Suppressor macrophage treated with lipopolysaccharide for 1 hour (primary cell): ENCODE data around the gene TMEM179.
A peak's percentile ranks its signal among the peaks of the same experiment; 100 is the strongest.
"Not testable (repeated sequence)": the region's sequence is repeated elsewhere in the genome, so short reads cannot be mapped to it uniquely, and the experiment has no call there.

Experiments used
- DNase-seq, 3 donors: peaks; one replicate each; pipeline ENCODE4 v3.0.0-alpha.2; 2020 to 2022

TMEM179 gene

GRCh38 chr14:104637546-104638003, 33.0 kb upstream of the TMEM179 start:
- no peak for DNase-seq

GRCh38 chr14:104636846-104637545, 32.4 kb upstream of the TMEM179 start:
- DNase-seq, result not testable (repeated sequence)

DNA sequence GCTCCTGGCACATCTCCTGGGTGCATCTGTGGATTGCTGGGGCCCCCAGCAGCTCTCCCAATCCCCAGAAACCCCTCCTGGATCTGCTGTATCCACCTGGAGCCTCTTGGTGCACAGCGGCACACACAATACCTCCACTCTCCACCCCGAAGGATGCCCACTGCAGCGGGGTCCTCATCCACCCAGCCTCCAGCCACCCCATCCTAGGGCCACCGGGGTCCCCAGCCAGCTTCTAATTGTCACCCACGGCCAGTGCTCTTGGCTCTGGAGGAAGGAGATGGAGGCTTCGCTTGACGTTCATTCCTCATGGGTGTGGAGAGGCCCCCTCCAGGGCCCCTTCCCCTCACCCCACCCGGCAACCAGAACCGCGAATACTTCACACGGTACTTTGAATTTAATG, 31.6 kb upstream of the TMEM179 start:
- no peak for DNase-seq

DNA sequence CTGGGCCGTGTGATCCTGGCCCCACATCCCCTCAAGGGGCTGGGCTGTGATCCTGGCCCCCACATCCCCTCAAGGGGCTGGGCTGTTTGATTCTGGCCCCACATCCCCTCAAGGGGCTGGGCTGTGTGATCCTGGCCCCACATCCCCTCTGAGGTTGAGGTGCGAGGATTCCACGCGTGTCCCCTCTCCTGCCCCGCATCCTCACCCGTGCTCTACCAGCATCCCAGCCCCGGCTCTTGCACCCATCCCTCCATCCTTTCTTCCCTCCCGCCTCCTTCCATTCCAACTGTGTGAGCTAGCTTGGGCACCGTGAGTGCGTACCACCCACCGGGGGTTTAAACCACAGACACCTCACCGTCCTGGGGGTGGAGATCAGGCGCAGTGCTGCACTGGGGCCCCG, 31.1 kb upstream of the TMEM179 start:
- no peak for DNase-seq

DNA sequence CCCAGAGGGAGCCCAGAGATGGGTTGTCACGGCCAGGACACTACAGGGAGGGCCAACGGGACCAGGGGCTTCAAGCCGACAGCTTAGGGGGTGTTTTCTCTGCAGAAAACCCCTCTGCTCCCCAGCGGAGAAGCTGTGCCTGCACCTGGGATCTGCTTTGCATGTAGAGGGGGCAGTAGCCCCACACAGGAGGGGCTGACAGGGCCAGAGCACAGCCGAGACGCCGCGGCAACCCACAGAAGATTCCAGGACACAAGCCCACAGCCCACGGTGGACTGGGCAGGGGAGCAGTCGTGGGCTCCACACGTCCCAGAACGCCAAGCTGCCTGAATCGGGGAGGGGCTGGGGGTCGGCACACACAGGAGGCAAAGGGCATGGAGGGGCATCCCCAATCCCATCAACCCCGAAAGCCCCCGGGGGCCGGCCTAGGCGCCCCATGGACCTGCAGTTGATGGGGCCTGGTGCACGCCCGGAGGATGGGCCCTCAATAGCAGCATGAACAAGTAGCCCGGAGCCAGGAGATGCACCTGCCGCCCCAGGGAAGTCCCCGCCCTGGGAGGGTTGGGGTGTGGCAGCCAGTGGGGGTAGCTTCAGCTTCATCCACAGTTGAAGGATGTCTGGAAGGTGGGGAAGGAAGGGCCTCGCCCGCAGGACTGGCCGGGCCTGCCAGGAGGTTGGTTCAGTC, 30.5 kb upstream of the TMEM179 start:
- DNase-seq, result no peak

GRCh38 chr14:104634138-104634760, 29.7 kb upstream of the TMEM179 start:
- no peak for DNase-seq

DNA sequence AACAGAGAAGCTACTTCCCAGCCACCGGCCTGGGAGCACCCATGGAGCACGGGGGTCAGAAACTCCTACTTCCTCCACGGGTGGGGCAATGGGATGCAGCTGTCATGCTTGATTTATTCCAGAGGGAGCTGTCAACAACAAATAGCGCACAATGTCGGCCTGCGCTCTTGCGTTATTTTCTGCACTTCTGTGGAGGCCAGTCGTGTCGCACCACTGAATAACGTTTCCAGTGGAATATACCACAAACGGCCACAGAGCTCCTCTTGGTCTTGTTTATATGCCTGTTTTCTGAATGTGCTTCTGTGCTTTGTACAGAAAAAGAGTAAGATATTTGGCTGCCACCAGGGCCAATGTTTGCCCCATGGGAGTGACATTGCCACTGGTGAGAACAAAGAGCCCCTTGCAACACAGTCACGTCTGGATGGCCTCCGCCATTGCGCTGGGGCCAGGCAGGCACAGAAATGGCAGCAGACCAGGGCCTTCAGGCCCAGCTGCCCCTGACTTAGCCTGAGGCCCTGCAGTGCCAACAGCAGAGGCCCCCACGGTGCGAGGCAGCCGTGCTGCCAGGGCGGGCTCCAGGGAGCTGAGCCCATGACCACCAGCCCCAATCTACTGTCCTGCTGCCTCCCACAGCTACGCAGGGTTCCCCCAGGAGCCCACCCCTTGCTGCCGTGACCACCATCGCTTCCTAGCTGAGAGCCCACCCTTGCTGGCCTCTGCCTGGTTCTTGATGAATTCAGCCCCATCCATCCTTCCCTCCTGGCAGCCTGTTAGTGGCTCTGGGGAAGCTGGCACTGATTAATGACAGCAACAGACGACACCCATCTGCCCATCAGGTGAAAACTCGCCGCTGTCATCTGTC, 28.9 kb upstream of the TMEM179 start:
- DNase-seq, result no peak

GRCh38 chr14:104632781-104633180, 28.2 kb upstream of the TMEM179 start:
- no peak for DNase-seq

DNA sequence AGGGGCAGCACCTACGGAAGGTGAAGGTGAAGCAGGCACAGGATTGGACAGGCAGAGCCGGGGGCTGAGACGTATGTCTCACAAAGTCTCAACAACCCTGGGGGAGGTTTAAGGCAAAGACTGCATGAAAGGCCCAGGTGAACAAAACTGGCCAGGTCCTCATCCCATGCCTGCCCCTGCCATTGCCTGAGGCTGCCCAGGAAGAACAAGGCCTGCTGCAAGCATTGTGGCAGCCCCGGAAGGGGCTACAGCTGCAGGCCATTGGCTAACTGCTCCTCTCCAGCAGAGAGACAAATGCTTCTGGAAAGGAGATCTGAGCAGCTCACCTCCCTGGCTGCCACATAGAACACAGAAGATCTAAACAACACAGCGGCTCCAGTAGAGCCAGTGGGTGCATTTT, 20.4 kb upstream of the TMEM179 start:
- no peak for DNase-seq

- no peak for DNase-seq
Observed at GRCh38 chr14:104614126-104614812, 9.7 kb upstream of the TMEM179 start.

- no peak for DNase-seq
Observed at GRCh38 chr14:104611881-104612280, 7.3 kb upstream of the TMEM179 start.

DNA sequence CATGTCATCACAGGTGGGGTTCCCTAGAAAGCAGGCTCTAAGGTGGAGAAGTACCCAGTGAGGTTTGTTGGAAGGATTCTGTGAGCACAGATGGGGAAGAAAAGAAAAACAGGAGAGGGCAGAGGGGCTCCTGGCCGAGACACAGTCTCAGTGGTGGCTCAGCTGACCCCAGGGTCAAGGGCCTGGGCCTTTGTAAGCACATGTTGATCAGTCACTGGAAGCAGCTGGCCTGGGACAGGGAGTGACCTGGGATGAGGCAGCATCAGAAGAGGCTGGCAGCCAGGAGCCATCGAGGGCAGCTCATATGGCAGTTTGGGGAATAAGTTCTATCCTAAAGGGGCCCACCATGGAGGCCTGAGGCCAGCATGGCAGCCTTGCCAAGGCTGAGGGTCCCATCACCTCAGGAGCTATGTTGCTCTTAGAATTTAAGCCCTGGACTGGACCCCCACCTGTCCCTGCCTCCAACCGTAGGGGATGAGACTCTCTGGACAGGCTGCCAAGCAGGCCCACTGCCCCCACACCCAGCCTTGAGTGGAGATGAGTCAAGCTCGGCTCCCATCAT, 6.3 kb upstream of the TMEM179 start:
- DNase-seq, result no peak

DNA sequence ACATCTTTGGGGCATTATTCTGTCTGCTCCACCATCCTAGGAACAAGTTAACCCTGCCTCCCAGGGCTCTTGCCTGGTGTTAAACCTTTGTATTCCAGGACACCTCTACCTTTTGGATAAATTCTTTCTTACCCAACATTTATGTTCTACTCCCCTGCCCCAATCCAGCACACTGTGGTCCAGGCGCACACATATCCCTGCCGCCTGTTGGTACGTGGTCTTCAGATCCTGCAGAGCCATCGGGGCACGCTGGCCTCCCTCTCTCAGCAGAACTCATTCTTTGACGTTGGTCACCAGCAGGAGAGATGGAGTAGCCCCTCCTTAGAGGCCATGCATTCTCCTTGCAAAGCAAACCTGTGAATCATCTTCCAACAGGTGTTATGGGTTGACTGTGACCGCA, 5.1 kb upstream of the TMEM179 start:
- DNase-seq, result no peak

DNA sequence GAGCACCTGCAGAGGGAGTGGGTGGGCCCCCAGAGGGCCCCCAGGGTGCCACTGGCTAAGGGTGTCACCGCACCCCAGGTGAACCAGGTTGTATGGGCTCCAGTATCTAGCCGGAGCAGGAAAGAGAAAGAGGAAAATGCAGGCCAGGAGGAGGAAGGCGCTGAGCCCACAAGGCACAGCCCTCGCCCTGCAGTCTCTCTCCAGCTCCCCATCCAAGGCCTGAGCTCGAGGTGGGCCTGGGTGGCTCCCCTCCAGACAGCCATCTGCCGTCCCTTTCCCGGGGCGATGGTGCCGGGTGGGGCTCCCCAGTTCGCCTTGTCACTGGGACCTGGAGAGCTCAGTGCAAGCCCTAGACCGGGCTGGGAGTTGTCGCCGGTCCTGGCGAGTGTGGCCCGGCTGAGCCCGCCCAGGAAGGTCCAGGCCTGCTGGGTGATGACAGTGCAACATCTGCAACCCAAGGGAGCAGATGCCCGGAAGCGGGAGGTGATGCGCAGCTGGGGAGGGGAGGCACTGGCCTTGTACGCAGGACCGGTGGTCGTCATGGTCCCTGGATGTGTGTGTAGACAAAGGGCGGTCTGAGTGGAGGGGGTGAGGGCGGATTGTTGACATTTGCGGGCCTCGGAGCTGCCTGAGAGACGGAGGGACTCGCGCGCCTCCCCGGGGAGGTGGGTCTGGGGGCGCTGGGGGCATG, 716 bp downstream of the TMEM179 start:
- no peak for DNase-seq

DNA sequence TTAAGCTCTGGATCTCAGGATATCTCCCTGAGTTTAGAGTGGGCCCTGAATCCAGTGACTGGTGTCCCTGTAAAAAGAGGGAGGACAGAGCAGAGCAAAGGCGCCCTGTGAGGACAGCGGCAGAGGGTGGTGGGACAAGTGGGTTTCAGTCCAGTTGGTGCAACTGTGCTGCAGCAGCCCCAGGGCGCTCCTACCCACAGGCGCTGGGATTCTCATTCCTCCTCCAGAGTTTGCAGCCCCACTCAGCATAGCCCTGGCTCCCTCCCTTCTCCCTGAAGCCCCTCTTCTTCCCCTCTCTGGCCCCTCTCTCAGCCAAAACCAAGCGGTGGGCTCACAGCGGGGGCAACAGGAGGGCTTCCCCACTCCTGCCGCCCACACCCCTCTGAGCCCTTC, 1.6 kb downstream of the TMEM179 start:
- no peak for DNase-seq

DNA sequence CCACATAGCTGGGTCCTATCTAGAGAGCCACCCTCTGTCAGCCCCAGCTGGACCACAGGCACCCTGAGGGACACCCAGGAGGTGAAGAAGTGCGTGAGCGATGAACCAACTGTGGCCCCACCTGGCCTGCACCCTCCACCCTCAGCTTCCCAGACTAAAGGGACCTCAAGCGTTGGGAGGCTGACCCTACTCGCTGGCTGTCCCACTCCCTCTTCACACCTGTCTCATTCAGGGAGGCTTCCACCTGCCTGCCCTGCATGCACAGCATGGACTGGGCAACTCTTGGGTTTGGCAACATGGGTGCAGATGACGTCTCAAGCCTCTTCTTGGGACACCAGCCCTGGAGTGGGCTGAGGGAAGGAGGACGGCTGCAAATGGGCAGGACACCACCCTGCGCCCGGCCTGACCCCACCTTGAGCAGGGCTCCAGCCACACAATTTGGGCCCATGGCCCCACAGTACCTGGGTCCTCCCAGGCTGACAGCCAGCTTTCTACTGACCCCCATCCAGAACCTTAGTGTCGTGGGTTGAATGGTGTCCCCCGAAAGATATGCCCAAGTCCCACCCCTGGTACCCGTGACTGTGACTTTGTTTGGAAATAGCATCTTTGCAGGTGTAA, 2.1 kb downstream of the TMEM179 start:
- DNase-seq, result no peak

- no peak for DNase-seq
Observed at GRCh38 chr14:104601786-104602185, 2.8 kb downstream of the TMEM179 start.

DNA sequence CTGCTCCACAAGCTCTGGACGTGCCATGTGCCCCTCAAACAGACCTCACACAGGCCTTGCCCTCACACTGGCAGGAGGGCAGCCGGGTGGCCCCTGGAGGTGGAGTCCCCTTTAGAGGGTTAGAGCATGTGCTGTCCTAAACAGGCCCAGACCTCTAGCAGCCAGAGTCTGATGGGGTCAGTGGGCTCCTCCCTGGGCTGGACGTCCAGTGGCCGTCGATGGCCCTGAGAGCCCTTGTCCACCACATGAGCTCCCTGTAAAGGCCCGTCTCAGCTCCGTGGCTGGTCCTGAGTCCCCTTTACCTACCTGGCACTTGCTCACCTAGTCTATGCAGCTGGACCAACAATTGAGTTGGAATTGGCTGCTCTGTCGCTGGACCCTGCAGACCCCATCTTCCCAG, 3.8 kb downstream of the TMEM179 start:
- DNase-seq, result no peak

DNA sequence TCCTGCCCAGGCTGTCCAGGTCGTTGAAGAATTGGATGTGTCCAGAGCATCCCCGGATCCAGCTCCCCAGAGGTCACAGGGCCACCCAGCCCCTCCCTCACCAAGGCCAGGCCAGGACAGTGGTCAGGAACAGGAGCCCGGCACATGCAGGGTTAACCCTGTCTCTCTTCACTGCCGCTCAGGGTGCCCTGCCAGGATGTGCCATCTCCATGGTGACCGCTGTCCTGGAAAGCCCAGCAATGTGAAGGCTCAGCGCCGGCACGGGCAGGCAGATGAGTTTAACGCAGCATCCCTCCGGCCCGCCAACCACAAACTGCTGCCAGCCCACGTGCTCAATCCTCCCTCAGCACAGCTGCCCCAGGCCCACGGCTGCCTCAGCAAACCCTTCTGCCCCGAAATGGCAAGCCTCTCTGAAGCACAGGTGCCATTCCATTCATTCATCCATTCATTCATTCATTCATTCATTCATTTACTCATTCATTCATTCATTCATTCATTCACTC, 4.4 kb downstream of the TMEM179 start:
- peak in 2 of 3 donors; percentile 0 to 7 for DNase-seq

- DNase-seq, result no peak
Observed at GRCh38 chr14:104599446-104599845, 5.1 kb downstream of the TMEM179 start.

DNA sequence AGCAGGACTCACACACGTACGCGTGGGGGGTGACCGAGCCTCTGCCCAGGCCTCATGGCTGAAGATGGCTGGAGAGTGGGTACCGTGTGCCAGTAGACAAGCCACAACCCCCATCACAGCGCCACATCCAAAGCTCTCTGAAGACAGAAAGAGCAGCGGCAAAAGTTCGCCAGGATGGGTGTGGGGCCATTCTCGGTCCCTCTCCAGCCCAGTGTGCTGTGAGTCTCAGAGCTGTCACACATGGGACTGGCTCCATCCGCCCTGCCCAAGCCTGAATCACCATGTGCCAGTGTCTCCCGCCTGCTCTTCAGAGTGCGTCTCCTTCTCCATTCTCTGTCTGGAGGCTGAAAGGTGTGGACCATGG, 5.7 kb downstream of the TMEM179 start:
- DNase-seq, result no peak
